ENCODE measurements around the gene SLC38A11.

DNA sequence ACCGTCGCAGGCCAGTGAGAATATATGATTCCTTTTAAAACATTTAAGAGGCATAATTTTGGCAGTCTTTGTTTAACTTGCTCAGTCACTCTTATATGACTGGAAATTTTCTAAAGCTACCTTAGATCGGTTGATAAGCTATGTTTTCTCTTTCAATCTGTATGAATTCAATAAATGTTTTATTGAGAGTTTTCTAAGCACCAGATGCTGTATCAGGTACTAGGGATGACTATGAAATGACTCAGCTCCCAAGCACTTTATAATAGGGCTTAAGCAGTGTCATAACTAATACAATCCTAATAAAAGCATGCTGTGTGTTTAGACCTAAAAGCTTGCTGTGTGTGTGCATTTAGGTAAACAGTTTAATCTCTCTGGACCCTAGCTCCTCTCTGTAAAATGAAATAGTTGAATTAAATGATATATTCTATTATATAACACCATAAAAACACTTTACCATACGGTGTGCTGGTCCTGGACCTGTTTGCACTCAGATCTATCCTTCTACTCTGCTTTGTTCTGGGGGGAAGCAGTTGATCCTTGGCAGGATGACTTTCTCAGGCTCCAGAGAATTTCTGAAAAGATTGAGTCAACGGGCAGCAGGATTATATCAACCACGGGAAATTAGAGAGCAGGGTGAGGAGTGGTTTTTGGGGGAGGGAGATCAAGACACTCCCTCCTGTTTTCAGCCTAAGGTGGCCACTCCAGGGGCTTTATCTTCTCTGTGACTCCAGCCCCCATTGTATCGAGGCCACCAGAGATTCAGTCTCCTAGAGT lies 26.1 kb upstream of the SLC38A11 start:
- TF ChIP-seq CTCF (conservative IDR thresholded peaks at IDR 0.05; ENCODE audit: low read length) (no peak), EZH2phosphoT487 (IDR thresholded peaks at IDR 0.05; ENCODE audit: borderline replicate concordance) (no peak)

Measured in Loucy (cell line).